HG03575 (cell line): ENCODE measurements around the gene NIPBL.
"Not testable (repeated sequence)": the region's sequence is repeated elsewhere in the genome, so short reads cannot be mapped to it uniquely, and the experiment has no call there.

Experiments
- ATAC-seq: cut with Tn5 transposase; IDR thresholded peaks from one replicate; pipeline ENCODE4 v1.9.1; 2021; ENCODE audit not compliant: unreplicated experiment, insufficient number of reproducible peaks, low FRiP score; ENCODE audit errors: extremely low read depth

NIPBL gene

GRCh38 chr5:36876299-36876964 lies at the start of gene NIPBL:
TSS of gene NIPBL (plus strand) at chr5:36876769. CDS start at chr5:36953697, 76,928 bp downstream.
- peak; percentile 38 for ATAC-seq

- no peak for ATAC-seq
Measured at GRCh38 chr5:36832274-36832673, 44.3 kb upstream of the NIPBL start.

GRCh38 chr5:36836831-36837230 lies 39.7 kb upstream of the NIPBL start:
- ATAC-seq: no peak

GRCh38 chr5:36839489-36840476 lies 36.8 kb upstream of the NIPBL start:
- ATAC-seq: no peak

- ATAC-seq: no peak
Measured at GRCh38 chr5:36841677-36842076, 34.9 kb upstream of the NIPBL start.

GRCh38 chr5:36842087-36842486 lies 34.5 kb upstream of the NIPBL start:
- no peak for ATAC-seq

GRCh38 chr5:36844305-36844704 lies 32.3 kb upstream of the NIPBL start:
- no peak for ATAC-seq

GRCh38 chr5:36848545-36848944 lies 28.0 kb upstream of the NIPBL start:
- ATAC-seq: not testable (repeated sequence)

- not testable (repeated sequence) for ATAC-seq
Measured at GRCh38 chr5:36852903-36853302, 23.7 kb upstream of the NIPBL start.

DNA sequence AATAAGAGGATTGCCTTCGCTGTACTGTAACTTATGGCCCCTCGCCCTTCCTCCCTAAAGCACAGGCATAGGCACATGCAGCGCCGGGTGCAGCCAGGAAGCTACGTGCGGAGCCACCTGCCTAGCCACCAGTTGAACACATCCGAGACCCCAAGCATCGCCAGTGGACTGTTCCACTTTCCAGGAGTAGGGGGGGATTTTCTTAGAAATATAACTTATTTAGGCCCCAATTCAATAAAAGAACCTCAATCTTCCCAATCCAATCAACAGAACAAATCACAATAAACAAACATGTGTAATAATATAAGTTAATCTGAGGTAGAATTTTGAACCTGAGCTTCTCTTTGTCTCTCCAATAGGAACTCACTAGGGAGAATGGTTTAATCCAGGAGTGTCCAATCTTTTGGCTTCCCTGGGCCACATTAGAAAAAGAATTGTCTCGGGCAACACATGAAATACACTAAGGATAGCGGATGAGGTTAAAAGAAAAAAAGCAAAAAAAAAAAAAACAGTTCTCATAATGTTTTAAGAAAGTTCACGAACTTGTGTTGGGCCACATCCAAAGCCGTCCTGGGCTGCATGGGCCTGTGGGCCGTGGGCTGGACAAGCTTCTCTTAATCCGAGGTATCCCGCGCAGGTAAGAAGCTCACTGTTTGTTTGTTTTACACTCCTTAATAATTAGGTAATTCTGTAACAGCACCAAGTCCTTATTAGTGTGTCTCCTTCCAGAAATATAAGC lies 22.0 kb upstream of the NIPBL start:
- no peak for ATAC-seq

- no peak for ATAC-seq
Measured at GRCh38 chr5:36855141-36855495, 21.5 kb upstream of the NIPBL start.

GRCh38 chr5:36861871-36862270 lies 14.7 kb upstream of the NIPBL start:
- ATAC-seq: no peak

- peak; percentile 66 for ATAC-seq
Measured at GRCh38 chr5:36870399-36871040, 6.0 kb upstream of the NIPBL start.

- no peak for ATAC-seq
Measured at GRCh38 chr5:36874465-36874864, 2.1 kb upstream of the NIPBL start.

GRCh38 chr5:36875051-36875789 lies 1.3 kb upstream of the NIPBL start:
- ATAC-seq: no peak

DNA sequence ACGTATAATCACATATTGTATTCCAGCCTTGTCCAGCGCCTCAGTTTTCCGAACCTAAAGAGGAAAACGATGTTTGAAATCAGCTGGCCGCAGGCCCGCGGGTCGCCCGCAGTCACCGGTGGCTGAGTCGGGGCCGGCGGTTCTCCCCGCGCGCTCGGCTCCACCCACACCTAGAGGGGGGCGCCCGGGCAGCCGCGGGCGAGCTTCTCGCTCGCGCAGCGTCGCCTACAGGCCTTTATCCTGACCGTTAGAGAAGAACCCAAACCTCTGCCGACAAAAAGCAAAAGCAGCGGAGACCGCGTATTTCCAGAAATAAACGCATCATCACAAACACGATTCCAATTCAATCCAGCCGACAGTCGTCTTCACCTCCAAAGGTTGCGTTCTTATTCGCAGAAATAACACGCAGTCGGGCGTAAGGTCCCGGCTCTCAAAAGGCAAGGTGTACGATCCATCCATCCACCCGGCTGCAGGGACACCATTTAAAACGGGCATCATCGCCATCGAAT lies 725 bp upstream of the NIPBL start:
- no peak for ATAC-seq

DNA sequence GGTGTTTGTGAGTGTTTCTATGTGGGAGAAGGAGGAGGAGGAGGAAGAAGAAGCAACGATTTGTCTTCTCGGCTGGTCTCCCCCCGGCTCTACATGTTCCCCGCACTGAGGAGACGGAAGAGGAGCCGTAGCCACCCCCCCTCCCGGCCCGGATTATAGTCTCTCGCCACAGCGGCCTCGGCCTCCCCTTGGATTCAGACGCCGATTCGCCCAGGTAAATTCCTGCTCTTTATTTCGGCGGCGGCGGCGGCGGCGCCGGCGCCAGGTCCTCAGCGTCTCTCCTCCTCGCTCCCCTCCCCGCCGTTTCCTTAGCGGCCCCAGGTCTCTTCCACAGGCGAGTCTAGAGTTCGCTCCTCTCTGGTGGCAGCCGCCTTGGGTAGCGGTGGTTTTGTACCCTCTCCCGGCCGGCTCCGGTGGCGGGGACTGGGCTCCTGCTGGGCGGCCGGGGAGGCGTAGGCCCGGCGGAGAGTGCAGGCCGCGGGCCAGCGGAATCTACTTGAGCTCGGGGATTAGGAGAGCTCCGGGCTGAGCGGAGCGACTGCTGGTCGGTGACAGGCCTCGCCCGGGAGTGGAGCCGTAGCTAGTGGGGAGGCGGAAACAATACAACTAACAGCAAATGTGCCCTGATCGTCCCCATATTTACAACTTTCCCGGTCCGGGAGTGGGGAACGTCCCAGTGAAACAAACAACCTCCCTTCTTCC lies 547 bp downstream of the NIPBL start:
- no peak for ATAC-seq
